HG03442 (cell line): ENCODE results near the gene EIF4G3.

Source experiments
- ATAC-seq: cut with Tn5 transposase; IDR thresholded peaks from one replicate; pipeline ENCODE4 v1.9.1; 2021; ENCODE audit warnings: mild to moderate bottlenecking, moderate library complexity; ENCODE audit not compliant: unreplicated experiment

The EIF4G3 gene

GRCh38 chr1:20999525-21000244 is 177.0 kb downstream of the EIF4G3 start:
- ATAC-seq, result no peak

DNA sequence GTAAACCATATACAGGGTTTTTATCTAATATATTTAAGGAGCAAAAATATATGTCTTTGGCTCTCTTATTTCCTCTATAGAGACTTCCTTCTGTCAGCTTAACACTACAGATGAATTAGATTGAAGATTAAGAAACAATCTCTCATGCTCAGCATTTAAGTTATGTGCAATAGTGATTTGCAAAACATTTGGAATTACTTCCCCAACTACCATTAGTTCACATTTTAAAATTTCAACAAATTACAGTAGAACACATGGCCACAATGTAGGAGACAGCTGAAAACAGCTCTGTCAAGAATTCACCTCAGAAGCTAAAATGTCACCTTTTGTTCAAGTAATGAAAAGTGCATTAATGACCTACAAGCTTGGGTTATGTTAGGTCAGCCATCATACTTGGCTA is 177.9 kb downstream of the EIF4G3 start:
- ATAC-seq, result no peak

DNA sequence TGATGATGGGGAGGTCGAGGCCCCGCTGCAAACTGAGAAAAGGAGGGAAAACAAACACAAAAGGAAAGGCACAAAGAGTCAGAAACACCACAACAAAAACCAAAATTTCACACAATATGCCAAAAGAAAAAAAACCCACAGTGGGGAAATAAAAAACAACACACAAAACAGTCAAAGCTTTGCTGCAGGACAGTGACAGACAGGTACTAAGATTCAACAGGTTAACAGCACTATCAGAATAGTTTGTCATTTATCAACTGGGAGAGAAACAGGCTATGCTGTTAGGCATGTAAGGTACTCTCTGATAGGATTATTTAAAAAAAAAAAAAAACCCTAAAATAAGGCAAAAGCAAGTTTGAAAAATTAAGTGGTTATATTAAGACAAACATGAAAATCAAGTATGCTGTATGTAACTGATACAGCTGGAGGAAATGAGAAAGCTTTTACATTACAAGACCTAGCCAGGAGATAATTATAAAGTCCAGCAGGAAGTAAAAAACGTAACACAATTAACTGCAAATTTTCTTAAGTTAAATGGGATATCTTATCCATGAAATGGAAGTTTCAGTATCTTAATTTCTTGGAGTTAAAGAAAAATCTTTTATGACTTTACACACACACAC is 179.0 kb downstream of the EIF4G3 start:
- ATAC-seq, result no peak

- no peak for ATAC-seq
Observed at GRCh38 chr1:20996554-20996953, 180.1 kb downstream of the EIF4G3 start.

GRCh38 chr1:20993716-20994575 is 182.8 kb downstream of the EIF4G3 start:
- ATAC-seq, result no peak

- ATAC-seq, result no peak
Observed at GRCh38 chr1:20992322-20993056, 184.2 kb downstream of the EIF4G3 start.

DNA sequence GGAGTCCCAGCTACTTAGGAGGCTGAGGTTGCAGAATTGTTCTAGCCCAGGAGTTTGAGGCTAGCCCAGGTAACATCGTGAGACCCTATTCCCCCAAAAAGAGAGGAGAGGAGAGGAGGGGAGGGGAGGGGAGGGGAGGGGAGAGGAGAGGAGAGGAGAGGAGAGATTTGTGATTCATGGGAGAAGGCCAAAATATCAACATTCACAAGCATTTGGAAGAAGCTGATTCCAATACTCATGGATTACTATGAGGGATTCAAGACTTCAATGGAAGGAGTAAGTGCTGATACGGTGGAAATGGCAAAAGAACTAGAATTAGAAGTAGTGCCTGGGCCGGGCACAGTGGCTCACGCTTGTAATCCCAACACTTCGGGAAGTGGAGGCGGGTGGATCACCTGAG is 187.8 kb downstream of the EIF4G3 start:
- no peak for ATAC-seq

DNA sequence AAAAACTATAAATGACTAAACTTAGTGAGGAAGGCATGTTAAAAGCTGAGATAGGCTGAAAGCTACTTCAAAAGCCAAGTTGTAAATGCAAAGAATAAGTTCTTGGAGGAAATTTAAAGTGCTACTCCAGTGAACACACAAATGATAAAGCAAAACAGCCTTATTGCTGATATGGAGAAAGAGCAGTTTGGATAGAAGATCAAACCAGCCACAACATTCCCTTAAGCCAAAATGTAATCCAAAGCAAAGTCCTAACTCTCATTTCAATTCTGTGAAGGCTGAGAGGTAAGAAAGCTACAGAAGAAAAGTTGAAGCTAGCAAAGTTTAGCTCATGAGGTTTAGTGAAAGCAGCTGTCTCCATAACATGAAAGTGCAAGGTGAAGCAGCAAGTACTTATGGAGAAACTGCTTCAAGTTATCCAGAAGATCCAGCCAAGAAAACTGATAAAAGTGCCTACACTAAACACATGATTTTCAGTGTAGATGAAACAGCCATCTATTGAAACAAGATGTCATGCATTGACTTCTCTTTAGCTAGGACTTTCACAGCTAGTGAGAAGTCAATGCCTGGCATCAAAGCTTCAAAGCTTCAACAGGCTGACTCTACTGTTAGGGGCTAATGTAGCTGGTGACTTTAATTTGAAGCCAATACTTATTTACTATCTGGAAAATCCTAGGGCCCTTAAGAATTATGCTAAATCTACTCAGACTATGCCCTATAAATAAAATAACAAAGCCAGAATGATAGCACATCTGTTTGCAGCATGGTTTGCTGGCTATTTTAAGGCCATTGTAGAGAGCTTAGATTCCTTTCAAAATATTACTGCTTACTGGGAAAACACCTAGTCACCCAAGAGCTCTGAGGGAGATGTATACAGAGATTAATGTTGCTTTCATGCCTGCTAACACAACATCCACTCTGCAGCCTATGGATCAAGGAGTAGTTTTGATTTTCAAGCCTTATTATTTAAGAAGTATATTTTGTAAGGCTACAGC is 188.6 kb downstream of the EIF4G3 start:
- ATAC-seq, result no peak

DNA sequence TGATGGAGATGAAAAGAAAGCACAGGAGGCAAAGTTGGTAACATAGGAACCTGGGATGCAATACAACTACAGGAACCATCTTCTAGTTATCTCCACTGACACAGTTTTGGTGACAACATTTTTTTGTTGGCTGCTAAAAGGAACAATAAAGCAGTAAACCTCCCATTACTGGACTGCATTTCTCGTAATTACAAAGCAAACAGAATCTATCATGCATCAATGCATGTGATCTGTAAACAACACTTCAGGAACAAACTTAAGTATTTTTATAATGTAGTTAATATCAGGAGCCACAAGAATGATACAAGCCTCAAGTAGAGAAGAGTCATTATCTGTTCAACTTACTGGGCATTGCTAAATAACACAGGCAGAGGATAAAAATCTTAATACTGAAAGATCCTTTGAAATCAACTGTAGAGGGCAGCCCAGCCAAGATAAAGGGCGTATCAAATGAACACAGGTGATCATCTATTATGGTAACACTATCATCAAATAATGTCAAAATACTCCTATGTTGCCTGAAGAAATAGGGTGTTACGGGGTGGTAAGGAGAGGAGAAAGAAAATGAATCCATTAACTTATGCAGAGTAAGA is 193.3 kb downstream of the EIF4G3 start:
- no peak for ATAC-seq

GRCh38 chr1:20982316-20982715 is 194.4 kb downstream of the EIF4G3 start:
- no peak for ATAC-seq

GRCh38 chr1:20981915-20982314 is 194.8 kb downstream of the EIF4G3 start:
- no peak for ATAC-seq

GRCh38 chr1:20980051-20980450 is 196.6 kb downstream of the EIF4G3 start:
- ATAC-seq, result no peak

DNA sequence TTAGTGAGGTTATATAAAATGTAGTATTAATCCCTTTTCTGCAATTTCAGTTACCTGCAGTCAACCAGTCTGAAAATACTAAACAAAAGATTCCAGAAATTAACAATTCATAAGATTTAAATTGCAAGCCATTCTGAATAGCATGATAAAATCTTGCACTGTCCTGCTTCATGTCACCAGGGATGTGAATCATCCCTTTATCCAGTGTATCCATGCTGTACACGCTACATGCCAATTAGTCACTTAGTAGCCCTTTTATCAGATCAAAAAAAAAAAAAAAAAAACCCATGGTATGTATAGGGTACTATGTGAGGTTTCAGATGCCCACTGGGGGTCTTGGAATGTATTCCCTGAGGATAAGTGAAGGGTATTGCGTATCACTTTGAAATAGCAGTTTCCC is 198.3 kb downstream of the EIF4G3 start:
- no peak for ATAC-seq

DNA sequence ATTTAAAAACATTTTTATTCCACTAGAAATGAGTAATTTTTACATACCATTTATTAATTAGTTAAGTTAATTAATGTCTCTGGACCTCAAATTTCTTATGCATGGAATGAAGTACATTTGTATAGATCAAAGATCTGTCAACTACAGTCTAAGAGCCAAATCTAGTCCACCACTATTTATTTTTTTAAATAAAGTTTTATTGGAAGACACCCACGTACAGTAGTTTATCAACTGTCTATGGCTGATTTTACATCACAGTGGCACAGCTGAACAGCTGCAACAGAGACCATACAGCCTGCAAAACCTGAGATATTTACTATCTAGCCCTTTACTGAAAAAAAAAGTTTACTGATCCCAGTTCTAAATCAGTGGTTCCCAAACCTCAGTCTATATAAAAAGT is 201.0 kb downstream of the EIF4G3 start:
- no peak for ATAC-seq

- ATAC-seq, result no peak
Observed at GRCh38 chr1:20974951-20975350, 201.7 kb downstream of the EIF4G3 start.

GRCh38 chr1:20974069-20974468 is 202.6 kb downstream of the EIF4G3 start:
- no peak for ATAC-seq

- ATAC-seq, result no peak
Observed at GRCh38 chr1:20972855-20973254, 203.8 kb downstream of the EIF4G3 start.

- no peak for ATAC-seq
Observed at GRCh38 chr1:20964540-20965484, 211.9 kb downstream of the EIF4G3 start.
